GM06990 (cell line): ENCODE measurements around the gene ACOT6.
"Not testable (repeated sequence)": the region's sequence is repeated elsewhere in the genome, so short reads cannot be mapped to it uniquely, and the experiment has no call there.

Experiments
- DNase-seq: peaks from one replicate; pipeline ENCODE4 v3.0.0-alpha.2; 2011; ENCODE audit not compliant: insufficient read length; ENCODE audit errors: extremely low read depth
- H3K27me3 ChIP-seq: replicated peaks from 2 replicates; pipeline ENCODE4 v1.6.0; 2011; ENCODE audit warnings: low read length; ENCODE audit not compliant: control insufficient read depth, insufficient read depth
- H3K36me3 ChIP-seq: 2 replicates; pipeline ENCODE4 v1.5.1; 2011; ENCODE audit warnings: low read length; ENCODE audit not compliant: control insufficient read depth, insufficient read depth
- H3K4me3 ChIP-seq: replicated peaks from 2 replicates; pipeline ENCODE4 v1.5.1; 2011; ENCODE audit warnings: low read depth, mild to moderate bottlenecking, control low read depth, low read length
- TF ChIP-seq, protein P1 (sequence below): IDR thresholded peaks from 2 replicates; pipeline ENCODE4 v1.5.1; 2011; ENCODE audit warnings: low read length, control low read depth, mild to moderate bottlenecking, inconsistent platforms; ENCODE audit not compliant: insufficient read depth, poor library complexity, severe bottlenecking

Gene ACOT6

DNA sequence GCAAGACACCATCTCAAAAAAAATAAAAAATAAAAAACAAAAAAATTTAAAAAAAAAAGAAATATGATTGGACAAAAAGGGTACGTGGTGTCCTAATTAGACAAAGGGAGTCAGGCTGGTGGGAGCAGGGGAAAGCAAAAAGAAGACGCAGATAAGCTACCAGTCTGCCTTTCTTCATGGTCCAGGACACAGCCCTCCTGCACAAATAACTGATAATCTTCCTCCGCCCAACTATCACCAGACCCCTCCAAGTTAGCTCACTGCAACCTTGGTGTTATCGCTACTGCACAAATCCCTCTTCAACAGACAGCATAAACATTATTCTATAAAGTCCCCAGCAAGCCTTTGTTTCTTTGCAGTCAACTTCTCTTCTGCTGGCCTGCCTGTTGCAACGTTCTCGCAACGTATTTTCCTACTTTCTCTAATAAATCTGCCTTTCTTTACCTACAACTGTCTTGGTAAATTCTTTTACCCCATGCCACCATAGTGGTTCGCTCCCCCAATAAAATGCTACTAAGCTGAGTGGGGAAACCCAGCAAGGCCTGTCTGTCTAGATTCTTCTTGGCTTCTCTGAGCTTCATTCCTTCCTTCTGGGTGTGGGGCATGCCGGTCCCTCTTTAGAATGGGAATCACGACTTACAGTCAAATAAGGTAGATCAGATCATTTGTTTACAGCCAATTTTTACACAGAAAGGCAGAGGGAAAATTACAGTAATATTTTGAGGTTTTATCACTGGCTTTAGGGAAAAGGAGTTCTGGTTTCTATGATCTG is 17.9 kb downstream of the ACOT6 start:
- Histone ChIP-seq H3K4me3 (no peak overlapping the region), H3K36me3 (no peaks in the 10 kb centered on the region), H3K27me3 (no peaks in the 10 kb centered on the region; the same call in 1 of the 2 replicates)
- DNase-seq: no peak
- TF ChIP-seq, protein P1, sequence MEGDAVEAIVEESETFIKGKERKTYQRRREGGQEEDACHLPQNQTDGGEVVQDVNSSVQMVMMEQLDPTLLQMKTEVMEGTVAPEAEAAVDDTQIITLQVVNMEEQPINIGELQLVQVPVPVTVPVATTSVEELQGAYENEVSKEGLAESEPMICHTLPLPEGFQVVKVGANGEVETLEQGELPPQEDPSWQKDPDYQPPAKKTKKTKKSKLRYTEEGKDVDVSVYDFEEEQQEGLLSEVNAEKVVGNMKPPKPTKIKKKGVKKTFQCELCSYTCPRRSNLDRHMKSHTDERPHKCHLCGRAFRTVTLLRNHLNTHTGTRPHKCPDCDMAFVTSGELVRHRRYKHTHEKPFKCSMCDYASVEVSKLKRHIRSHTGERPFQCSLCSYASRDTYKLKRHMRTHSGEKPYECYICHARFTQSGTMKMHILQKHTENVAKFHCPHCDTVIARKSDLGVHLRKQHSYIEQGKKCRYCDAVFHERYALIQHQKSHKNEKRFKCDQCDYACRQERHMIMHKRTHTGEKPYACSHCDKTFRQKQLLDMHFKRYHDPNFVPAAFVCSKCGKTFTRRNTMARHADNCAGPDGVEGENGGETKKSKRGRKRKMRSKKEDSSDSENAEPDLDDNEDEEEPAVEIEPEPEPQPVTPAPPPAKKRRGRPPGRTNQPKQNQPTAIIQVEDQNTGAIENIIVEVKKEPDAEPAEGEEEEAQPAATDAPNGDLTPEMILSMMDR: no peak

DNA sequence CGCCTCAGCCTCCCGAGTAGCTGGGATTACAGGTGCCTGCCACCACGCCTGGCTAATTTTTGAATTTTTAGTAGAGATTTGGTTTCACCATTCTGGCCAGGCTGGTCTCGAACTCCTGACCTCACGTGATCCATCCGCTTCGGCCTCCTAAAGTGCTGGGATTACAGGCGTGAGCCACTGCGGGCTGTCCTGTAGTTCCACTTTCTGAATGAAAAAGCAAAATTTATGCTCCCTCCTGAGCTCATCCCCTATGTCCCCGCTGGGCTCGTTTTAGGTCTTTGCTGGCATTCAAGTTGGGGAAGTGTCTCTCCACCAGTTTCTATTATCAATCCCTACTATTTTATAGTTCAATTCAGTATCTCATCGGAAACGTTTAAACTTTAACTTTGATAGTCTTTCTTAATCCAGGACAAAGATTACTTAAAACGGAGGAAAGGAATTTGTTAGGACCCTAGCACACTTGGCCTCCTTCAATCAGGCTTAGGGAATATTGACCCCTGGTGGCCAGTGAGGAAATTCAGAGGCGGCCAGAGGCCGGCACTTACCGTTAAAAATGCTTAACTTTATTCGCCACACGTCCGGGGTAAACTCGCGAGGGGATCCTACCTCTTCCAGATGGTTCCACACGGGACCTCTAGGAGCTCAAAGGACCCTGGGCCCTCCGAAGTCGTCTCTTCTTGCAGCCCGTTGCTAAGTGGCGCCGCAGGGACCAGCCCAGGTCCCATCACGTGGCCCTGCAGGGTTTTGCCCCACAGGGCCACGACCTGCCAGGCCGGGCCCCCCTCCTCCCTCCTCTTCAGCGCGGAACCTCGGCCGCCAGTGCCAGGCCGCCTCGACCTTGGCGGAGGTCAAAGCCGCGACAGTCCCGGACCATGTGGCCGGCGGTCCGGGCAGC is 21.0 kb downstream of the ACOT6 start:
- DNase-seq: peak; percentile 57
- H3K36me3 ChIP-seq: no peaks in the 10 kb centered on the region
- H3K27me3 ChIP-seq: no peaks in the 10 kb centered on the region; the same call in 1 of the 2 replicates
- TF ChIP-seq, protein P1: peak; percentile 83
- H3K4me3 ChIP-seq: peak overlapping the region; percentile 53

DNA sequence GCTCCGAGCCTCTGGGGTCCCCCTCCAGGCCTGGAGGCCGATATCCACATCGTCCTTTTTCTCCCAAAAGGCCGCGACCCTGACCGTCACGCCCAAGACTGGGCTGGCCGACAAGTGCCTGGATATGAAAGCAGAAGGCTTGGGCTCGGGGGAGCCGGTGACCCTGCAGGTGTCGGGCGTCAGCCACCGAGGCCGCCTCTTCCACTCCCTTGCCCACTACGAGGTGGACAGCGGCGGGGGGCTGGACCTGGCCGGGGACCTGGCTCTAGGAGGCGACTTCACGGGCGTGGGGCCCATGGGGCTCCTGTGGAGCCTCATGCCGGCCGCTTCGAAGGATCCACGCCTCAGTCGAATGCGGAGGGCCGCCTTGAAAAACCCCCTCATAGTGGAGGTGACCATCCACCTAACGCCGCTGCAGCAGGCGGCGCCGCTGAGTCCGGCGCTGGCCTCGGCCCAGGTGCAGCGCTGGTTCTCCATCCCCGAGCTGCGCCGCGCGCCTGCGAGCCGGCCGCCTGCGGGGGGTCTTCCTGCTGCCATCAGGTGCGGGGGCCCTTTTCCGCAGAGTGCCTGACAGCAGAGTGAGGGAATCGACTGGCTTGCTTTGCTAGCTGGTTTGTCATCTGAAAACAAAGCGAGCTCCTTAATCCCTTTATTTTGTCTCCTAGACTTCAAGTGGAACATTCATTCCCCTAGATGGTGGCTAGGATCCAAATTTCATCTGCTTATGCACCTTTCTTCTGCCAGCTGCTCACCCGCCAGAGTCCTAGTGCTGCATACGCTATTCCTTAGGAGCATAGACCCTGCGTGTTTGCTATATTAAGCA is 21.9 kb downstream of the ACOT6 start:
- no peaks in the 10 kb centered on the region for H3K36me3 ChIP-seq
- H3K4me3 ChIP-seq: peak overlapping the region; percentile 53
- TF ChIP-seq, protein P1: peak; percentile 33
- DNase-seq: peak; percentile 18
- no peaks in the 10 kb centered on the region; the same call in 1 of the 2 replicates for H3K27me3 ChIP-seq

DNA sequence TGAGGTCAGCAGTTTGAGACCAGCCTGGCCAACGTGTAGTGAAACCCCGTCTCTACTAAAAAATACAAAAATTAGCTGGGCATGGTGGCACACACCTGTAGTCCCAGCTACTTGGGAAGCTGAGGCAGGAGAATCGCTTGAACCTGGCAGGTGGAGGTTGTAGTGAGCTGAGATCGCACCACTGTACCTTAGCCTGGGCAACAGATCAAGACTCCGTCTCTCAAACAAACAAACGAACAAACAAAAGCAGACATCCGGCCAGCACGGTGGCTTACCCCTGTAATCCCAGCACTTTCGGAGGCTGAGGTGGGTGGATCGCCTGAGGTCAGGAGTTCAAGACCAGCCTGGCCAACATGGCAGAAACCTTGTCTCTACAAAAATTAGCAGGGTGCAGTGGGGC is 24.0 kb downstream of the ACOT6 start:
- DNase-seq, H3K27me3 ChIP-seq, H3K4me3 ChIP-seq, H3K36me3 ChIP-seq: not testable (repeated sequence)

DNA sequence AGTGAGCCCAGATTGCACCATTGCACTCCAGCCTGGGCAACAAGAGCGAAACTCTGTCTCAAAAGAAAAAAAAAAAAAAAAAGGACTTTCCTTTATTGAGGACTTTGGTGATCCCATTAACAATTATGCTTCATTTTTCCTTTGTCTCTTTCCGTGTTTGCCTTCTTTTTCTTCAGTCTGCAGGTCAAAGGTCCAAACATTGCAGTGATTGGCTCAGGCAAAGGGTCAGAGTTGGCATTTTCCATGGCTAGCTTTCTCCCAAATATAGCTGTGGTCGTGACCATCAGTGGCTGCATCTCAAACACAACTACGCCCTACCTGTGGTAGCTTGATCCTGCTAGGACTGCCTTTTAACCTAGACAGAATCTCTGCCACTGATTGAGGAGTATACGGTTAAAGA is 25.5 kb downstream of the ACOT6 start:
- Histone ChIP-seq H3K4me3 (no peak overlapping the region), H3K36me3 (no peaks in the 10 kb centered on the region), H3K27me3 (no peaks in the 10 kb centered on the region; the same call in 1 of the 2 replicates)
- TF ChIP-seq, protein P1: no peak
- no peak for DNase-seq
